Testis (tissue), 3 donors: Measurements from ENCODE around the gene TMEM43. TPM values are rescaled to one million over a fixed set of nuclear protein-coding genes. Genes with fewer than 3 reads are reported as not detected.

ENCODE experiments used
- DNase-seq: peaks from one replicate; pipeline ENCODE4 v3.0.0-alpha.2; 2019
- H3K27ac ChIP-seq, 2 donors: fragments of 200-600 bp; sonication (generic); one replicate each; pipeline ENCODE4 v1.5.1; 2019
- H3K27me3 ChIP-seq: fragments of 200-600 bp; sonication (generic); one replicate; pipeline ENCODE4 v1.5.1; 2019
- H3K36me3 ChIP-seq: fragments of 200-600 bp; sonication (generic); one replicate; pipeline ENCODE4 v1.5.1; 2017; ENCODE audit warnings: low read depth; ENCODE audit errors: missing control alignments
- H3K4me1 ChIP-seq: fragments of 200-600 bp; sonication (generic); one replicate; pipeline ENCODE4 v1.5.1; 2019
- H3K4me3 ChIP-seq, 2 donors: fragments of 200-600 bp; sonication (generic); one replicate each; pipeline ENCODE4 v1.5.1; 2017 to 2019
- H3K9me3 ChIP-seq: fragments of 200-600 bp; sonication (generic); one replicate; pipeline ENCODE4 v1.5.1; 2017
- CTCF ChIP-seq, 3 experiments: fragments of 450-650 bp in 2 of 3; fragments of 200-600 bp in 1 of 3; sonication (generic) in 1 of 3; IDR thresholded peaks; one replicate each; pipeline ENCODE4 v1.5.1; 2016 to 2019; ENCODE audit warnings: antibody characterized with exemption in 3 of 3, mild to moderate bottlenecking in 2 of 3, moderate library complexity in 1 of 3
- POLR2A ChIP-seq: fragments of 450-650 bp; IDR thresholded peaks from one replicate; pipeline ENCODE4 v1.6.1; 2017; ENCODE audit warnings: antibody characterized with exemption, mild to moderate bottlenecking, moderate library complexity
- WGBS, 2 donors: methylation state at CpG; one replicate each; pipeline ENCODE4 v1.1.5; 2018; 5-methylcytosine and 5-hydroxymethylcytosine counted together
- intact Hi-C: fragments of 100-400 bp; cut with DNase I; formaldehyde crosslinking; loops from one replicate; pipeline ENCODE4 v1.15.1; 2023; ENCODE audit warnings: low total_unique reads
- polyA plus RNA-seq: library from polyadenylated mRNA; stranded (reverse); fragments of 350-450 nt; fragmentation: Illumina TruSeq; extraction: RNeasy Lipid Tissue Mini Kit (QIAGEN cat#74804); gene quantifications from one replicate; pipeline ENCODE4 v1.2.3, GENCODE V29; 2014; ENCODE audit warnings: low read depth, low replicate concordance; ENCODE audit not compliant: insufficient read depth
- total RNA-seq, 2 donors: library from RNA; depleted of rRNA; stranded (reverse); fragments of >200 nt; gene quantifications; one replicate each; pipeline ENCODE4 v1.2.3, GENCODE V29; 2016

The TMEM43 gene
- total and polyA plus RNA-seq, 3 donors from 2014 or later, result 36.5 to 53.0 (median 43.3) TPM

- no peaks in the 10 kb centered on the region for H3K9me3 ChIP-seq
- H3K27me3 ChIP-seq, result no peaks in the 10 kb centered on the region
- 89 to 93% methylated on average over 2 of the region's 2 CpGs for WGBS, 2 donors
- no peak overlapping the region for H3K27ac ChIP-seq
- no peak for TF ChIP-seq CTCF (IDR thresholded peaks at IDR 0.05)
- DNase-seq, result no peak
- peaks cover 12% of the 10 kb centered on the region for H3K4me1 ChIP-seq
- H3K4me3 ChIP-seq, result no peak overlapping the region
- H3K36me3 ChIP-seq, result no peaks in the 10 kb centered on the region
- intact Hi-C loops, result no loop called here
Measured at GRCh38 chr3:14140668-14141067, 15.8 kb downstream of the TMEM43 start.

DNA sequence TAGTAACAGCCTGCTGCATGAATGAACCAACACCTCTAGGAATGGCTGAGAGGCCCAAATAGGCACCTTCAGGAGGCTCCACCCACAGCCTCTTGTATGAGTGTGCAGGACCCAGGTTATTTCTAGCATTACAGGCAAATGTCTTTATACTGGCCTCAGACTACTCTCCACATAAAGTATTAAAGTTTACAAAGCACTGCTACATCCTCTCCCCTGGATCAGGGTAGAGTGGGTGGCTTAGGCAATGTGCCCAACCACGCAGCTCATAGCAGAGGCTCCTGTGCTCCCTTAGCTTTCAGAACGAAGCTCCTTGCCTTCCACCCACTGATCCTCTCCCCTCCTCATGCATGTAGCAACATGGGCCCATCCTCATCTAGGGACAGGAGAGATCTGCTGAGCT, 16.3 kb downstream of the TMEM43 start:
- intact Hi-C loops, result no loop called here
- H3K27ac ChIP-seq, result no peak overlapping the region
- no peak overlapping the region for H3K4me3 ChIP-seq
- WGBS, 2 donors, result 57 to 65% methylated on average over 2 of the region's 2 CpGs
- no peaks in the 10 kb centered on the region for H3K27me3 ChIP-seq
- H3K4me1 ChIP-seq, result peaks cover 12% of the 10 kb centered on the region
- DNase-seq, result no peak
- H3K9me3 ChIP-seq, result no peaks in the 10 kb centered on the region
- no peak for TF ChIP-seq POLR2A
- TF ChIP-seq CTCF (IDR thresholded peaks at IDR 0.05), result no peak
- H3K36me3 ChIP-seq, result no peaks in the 10 kb centered on the region

- H3K4me3 ChIP-seq, result no peak overlapping the region
- no peak for TF ChIP-seq CTCF (IDR thresholded peaks at IDR 0.05)
- DNase-seq, result no peak
- no peak overlapping the region for H3K27ac ChIP-seq
- intact Hi-C loops, result no loop called here
- no peaks in the 10 kb centered on the region for H3K9me3 ChIP-seq
- H3K27me3 ChIP-seq, result no peaks in the 10 kb centered on the region
- no peaks in the 10 kb centered on the region for H3K36me3 ChIP-seq
- WGBS, 2 donors, result 88 to 90% methylated on average over 18 to 19 of the region's 19 CpGs
- H3K4me1 ChIP-seq, result peaks cover 12% of the 10 kb centered on the region
Measured at GRCh38 chr3:14141602-14142341, 16.9 kb downstream of the TMEM43 start.

DNA sequence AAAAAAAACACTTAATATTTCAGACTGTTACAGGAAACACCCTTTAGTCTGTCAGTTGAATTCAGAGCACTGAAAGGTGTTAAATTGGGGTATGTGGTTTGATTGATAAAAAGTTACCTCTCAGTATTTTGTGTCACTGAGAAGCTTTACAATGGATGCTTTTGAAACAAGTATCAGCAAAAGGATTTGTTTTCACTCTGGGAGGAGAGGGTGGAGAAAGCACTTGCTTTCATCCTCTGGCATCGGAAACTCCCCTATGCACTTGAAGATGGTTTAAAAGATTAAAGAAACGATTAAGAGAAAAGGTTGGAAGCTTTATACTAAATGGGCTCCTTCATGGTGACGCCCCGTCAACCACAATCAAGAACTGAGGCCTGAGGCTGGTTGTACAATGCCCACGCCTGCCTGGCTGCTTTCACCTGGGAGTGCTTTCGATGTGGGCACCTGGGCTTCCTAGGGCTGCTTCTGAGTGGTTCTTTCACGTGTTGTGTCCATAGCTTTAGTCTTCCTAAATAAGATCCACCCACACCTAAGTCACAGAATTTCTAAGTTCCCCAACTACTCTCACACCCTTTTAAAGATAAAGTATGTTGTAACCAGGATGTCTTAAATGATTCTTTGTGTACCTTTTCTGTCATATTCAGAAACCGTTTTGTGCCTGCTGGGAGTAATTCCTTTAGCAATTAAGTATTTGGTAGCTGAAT, 17.9 kb downstream of the TMEM43 start:
- Histone ChIP-seq H3K27ac (peak overlapping the region in 1 of 2 donors; percentile 66), H3K36me3 (no peaks in the 10 kb centered on the region), H3K4me3 (no peak overlapping the region), H3K4me1 (peaks cover 12% of the 10 kb centered on the region), H3K27me3 (no peaks in the 10 kb centered on the region), H3K9me3 (no peaks in the 10 kb centered on the region)
- DNase-seq, result no peak
- WGBS, 2 donors, result 80 to 81% methylated on average over 8 of the region's 8 CpGs
- TF ChIP-seq POLR2A (no peak), CTCF (IDR thresholded peaks at IDR 0.05) (no peak)
- intact Hi-C loops, result no loop called here
